ENCODE measurements around the gene MDGA2.

DNA sequence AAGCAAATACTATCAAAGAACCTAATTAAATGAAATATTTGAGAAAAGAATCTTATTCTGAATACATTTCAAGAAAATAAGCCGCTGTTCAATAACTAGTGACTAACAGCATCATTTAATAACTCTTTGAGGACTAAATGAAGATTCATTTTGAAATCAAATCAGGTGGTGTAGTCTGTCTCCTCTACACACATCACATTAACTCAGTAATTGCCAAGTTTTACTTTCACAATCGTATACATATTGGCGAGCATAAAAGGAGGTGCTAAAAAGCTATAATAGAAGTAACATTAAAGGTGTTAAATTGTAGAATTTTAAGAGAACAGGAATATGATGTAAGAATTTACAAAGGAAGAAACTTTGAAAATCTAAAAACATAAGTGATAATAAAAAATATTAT lies 185.1 kb downstream of the MDGA2 start:
- TF ChIP-seq POLR2AphosphoS5 (IDR thresholded peaks at IDR 0.05; ENCODE audit: low read depth, low read length), result no peak
- TF ChIP-seq FOSL2 (IDR thresholded peaks at IDR 0.05; ENCODE audit: borderline replicate concordance, low read depth), result no peak
- TF ChIP-seq, protein P1, sequence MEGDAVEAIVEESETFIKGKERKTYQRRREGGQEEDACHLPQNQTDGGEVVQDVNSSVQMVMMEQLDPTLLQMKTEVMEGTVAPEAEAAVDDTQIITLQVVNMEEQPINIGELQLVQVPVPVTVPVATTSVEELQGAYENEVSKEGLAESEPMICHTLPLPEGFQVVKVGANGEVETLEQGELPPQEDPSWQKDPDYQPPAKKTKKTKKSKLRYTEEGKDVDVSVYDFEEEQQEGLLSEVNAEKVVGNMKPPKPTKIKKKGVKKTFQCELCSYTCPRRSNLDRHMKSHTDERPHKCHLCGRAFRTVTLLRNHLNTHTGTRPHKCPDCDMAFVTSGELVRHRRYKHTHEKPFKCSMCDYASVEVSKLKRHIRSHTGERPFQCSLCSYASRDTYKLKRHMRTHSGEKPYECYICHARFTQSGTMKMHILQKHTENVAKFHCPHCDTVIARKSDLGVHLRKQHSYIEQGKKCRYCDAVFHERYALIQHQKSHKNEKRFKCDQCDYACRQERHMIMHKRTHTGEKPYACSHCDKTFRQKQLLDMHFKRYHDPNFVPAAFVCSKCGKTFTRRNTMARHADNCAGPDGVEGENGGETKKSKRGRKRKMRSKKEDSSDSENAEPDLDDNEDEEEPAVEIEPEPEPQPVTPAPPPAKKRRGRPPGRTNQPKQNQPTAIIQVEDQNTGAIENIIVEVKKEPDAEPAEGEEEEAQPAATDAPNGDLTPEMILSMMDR (IDR thresholded peaks at IDR 0.05), result no peak
- no peak for TF ChIP-seq MXI1 (IDR thresholded peaks at IDR 0.05; ENCODE audit: low read depth, low read length)

All from SK-N-SH (cell line).